Neuronal stem cell (in vitro differentiated cells): ENCODE results near the gene GCAT.

Experiments used
- DNase-seq: peaks from one replicate; pipeline ENCODE4 v3.0.0-alpha.2; 2013; ENCODE audit warnings: low spot score
- H2AFZ ChIP-seq: one replicate; pipeline ENCODE4 v1.6.1; 2013; ENCODE audit warnings: mild to moderate bottlenecking, low read length, inconsistent platforms
- H2AK5ac ChIP-seq: 2 replicates; pipeline ENCODE4 v1.6.1; 2013; ENCODE audit warnings: low read depth, mild to moderate bottlenecking, inconsistent platforms, low read length, moderate library complexity, mixed read lengths
- H2BK120ac ChIP-seq: 2 replicates; pipeline ENCODE4 v1.6.1; 2013; ENCODE audit warnings: low read depth, mild to moderate bottlenecking, inconsistent platforms, low read length, moderate library complexity, mixed read lengths
- H2BK12ac ChIP-seq: one replicate; pipeline ENCODE4 v1.6.1; 2013; ENCODE audit warnings: low read length, inconsistent platforms
- H2BK15ac ChIP-seq: 2 replicates; pipeline ENCODE4 v1.6.1; 2013; ENCODE audit warnings: mild to moderate bottlenecking, low read length, inconsistent platforms, mixed read lengths
- H2BK5ac ChIP-seq: one replicate; pipeline ENCODE4 v1.6.1; 2013; ENCODE audit warnings: inconsistent platforms, mild to moderate bottlenecking, low read length, moderate library complexity
- H3K14ac ChIP-seq: one replicate; pipeline ENCODE4 v1.6.1; 2013; ENCODE audit warnings: low read length, inconsistent platforms
- H3K18ac ChIP-seq: 2 replicates; pipeline ENCODE4 v1.6.1; 2013; ENCODE audit warnings: low read length, inconsistent platforms
- H3K23ac ChIP-seq: 2 replicates; pipeline ENCODE4 v1.6.1; 2013; ENCODE audit warnings: low read depth, mild to moderate bottlenecking, mixed read lengths, low read length, inconsistent platforms; ENCODE audit not compliant: poor library complexity
- H3K27ac ChIP-seq: replicated peaks from 3 replicates; pipeline ENCODE4 v1.5.1; 2013; ENCODE audit warnings: low read length, inconsistent platforms
- H3K27me3 ChIP-seq, 3 experiments: 2 replicates each; pipeline ENCODE4 v1.6.1; 2013; ENCODE audit warnings: low read length in 3 of 3, mild to moderate bottlenecking in 2 of 3, inconsistent platforms in 1 of 3, low read depth in 1 of 3, mixed read lengths in 1 of 3, moderate library complexity in 1 of 3; ENCODE audit not compliant: control insufficient read depth in 3 of 3, insufficient read depth in 3 of 3
- H3K36me3 ChIP-seq, 2 donors: replicated peaks in 1 of 2; 2 replicates each; pipeline ENCODE4 v1.6.1; 2013; ENCODE audit warnings: low read length in 2 of 2; ENCODE audit not compliant: control insufficient read depth in 2 of 2, insufficient read depth in 2 of 2
- H3K4ac ChIP-seq: 2 replicates; pipeline ENCODE4 v1.6.1; 2013; ENCODE audit warnings: inconsistent platforms, mild to moderate bottlenecking, low read length, moderate library complexity
- H3K4me1 ChIP-seq, 2 donors: 1 replicate in 1 of 2; 2 replicates in 1 of 2; pipeline ENCODE4 v1.6.1; 2013; ENCODE audit warnings: low read length in 2 of 2, low read depth in 1 of 2; ENCODE audit not compliant: control insufficient read depth in 2 of 2, insufficient read depth in 1 of 2
- H3K4me2 ChIP-seq: one replicate; pipeline ENCODE4 v1.6.1; 2013; ENCODE audit warnings: mild to moderate bottlenecking, low read length, inconsistent platforms; ENCODE audit not compliant: insufficient read depth, poor library complexity, severe bottlenecking
- H3K4me3 ChIP-seq, 2 donors: 2 replicates each; pipeline ENCODE4 v1.5.1; 2013; ENCODE audit warnings: low read length in 2 of 2, mild to moderate bottlenecking in 2 of 2, inconsistent platforms in 1 of 2, moderate library complexity in 1 of 2
- H3K79me1 ChIP-seq: one replicate; pipeline ENCODE4 v1.6.1; 2013; ENCODE audit warnings: low read depth, mild to moderate bottlenecking, inconsistent platforms, low read length, moderate library complexity
- H3K9ac ChIP-seq: one replicate; pipeline ENCODE4 v1.6.1; 2013; ENCODE audit warnings: mild to moderate bottlenecking, low read depth, low read length, inconsistent platforms; ENCODE audit not compliant: poor library complexity
- H3K9me3 ChIP-seq, 2 donors: replicated peaks in 1 of 2; 2 replicates each; pipeline versions ENCODE3 to v1.6.1; 2013; ENCODE audit warnings: low read length in 2 of 2, mild to moderate bottlenecking in 2 of 2, inconsistent platforms in 1 of 2, low read depth in 1 of 2, mixed read lengths in 1 of 2, moderate library complexity in 1 of 2; ENCODE audit not compliant: control insufficient read depth in 2 of 2, insufficient read depth in 1 of 2
- H4K8ac ChIP-seq: one replicate; pipeline ENCODE4 v1.6.1; 2013; ENCODE audit warnings: low read depth, mild to moderate bottlenecking, inconsistent platforms, low read length, moderate library complexity
- H4K91ac ChIP-seq: one replicate; pipeline ENCODE4 v1.6.1; 2013; ENCODE audit warnings: low read length, low read depth, mild to moderate bottlenecking, inconsistent platforms; ENCODE audit not compliant: poor library complexity
- WGBS, 2 donors: extraction: QIAGEN DNeasy Blood & Tissue Kit; methylation state at CpG; one replicate each; pipeline ENCODE4 v1.1.7; 2013; ENCODE audit warnings: missing lambda C conversion rate in 2 of 2, mixed read lengths in 1 of 2; ENCODE audit not compliant: insufficient read length in 2 of 2, insufficient replicate concordance in 1 of 2; ENCODE audit errors: extremely low coverage in 2 of 2; 5-methylcytosine and 5-hydroxymethylcytosine counted together
- small RNA-seq: library from polyadenylated mRNA; stranded (forward); fragments of <200 nt; extraction: miRNeasy Mini kit (QIAGEN cat#:217004); gene quantifications from one replicate; pipeline ENCODE3, GENCODE V24; 2013; ENCODE audit not compliant: insufficient read depth

Gene GCAT

GRCh38 chr22:37865510-37865909 lies 57.8 kb downstream of the GCAT start:
- H2AFZ ChIP-seq: no peak overlapping the region
- H3K4me2 ChIP-seq: no peak overlapping the region
- no peak overlapping the region for H2BK12ac ChIP-seq
- no peak overlapping the region for H4K91ac ChIP-seq
- no peaks in the 10 kb centered on the region for H3K79me1 ChIP-seq
- H3K9ac ChIP-seq: no peak overlapping the region
- no peak overlapping the region for H4K8ac ChIP-seq
- H3K9me3 ChIP-seq: no peaks in the 10 kb centered on the region
- H2AK5ac ChIP-seq: no peak overlapping the region
- no peak overlapping the region for H3K4me3 ChIP-seq
- peaks cover 50 to 97% of the 10 kb centered on the region in 2 donors for H3K36me3 ChIP-seq
- H3K23ac ChIP-seq: no peak overlapping the region
- H2BK120ac ChIP-seq: no peak overlapping the region
- DNase-seq: no peak
- H3K18ac ChIP-seq: no peak overlapping the region
- H3K4ac ChIP-seq: no peak overlapping the region
- no peak overlapping the region for H3K27ac ChIP-seq
- no peak overlapping the region for H2BK5ac ChIP-seq
- no CpG with 5 or more reads among the region's 6 CpGs for WGBS, 2 donors
- H3K4me1 ChIP-seq: peaks cover 0 to 4% of the 10 kb centered on the region in 2 donors
- no peak overlapping the region for H2BK15ac ChIP-seq
- H3K27me3 ChIP-seq: no peaks in the 10 kb centered on the region
- H3K14ac ChIP-seq: no peak overlapping the region

Small RNAs within 50 kb of the gene (small RNA-seq; reads per million reads assigned to genes)
- gene MIR659: 7.1 reads per million, percentile 39 among the genes with 10 or more reads in this experiment
